NCI-H345 (cell line): ENCODE data around the gene ITSN1.
"Not testable (repeated sequence)": the region's sequence is repeated elsewhere in the genome, so short reads cannot be mapped to it uniquely, and the experiment has no call there.

Source experiments
- DNase-seq: peaks from one replicate; lab custom pipeline; 2025; lab: John Stamatoyannopoulos, UW

The ITSN1 gene

DNA sequence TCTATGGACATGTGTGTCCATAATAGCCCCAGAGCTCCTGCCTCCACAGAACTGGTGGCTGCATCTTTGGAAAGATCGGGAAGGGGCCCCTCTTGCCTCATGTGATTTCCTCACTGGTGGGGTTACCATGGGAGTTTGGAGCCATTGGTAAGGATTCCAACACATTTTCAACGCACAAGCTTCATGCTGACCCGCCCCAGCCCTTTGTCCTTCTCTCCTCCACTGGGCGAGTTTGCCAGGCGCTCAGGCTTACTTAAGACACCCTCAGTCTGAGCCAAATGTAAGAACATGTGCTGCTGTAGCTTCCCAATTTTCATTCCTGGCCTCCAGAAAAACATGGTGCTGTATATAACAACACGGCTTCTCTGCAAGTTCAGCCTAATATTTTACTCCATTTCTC is 200.9 kb downstream of the ITSN1 start:
- no peak for DNase-seq

DNA sequence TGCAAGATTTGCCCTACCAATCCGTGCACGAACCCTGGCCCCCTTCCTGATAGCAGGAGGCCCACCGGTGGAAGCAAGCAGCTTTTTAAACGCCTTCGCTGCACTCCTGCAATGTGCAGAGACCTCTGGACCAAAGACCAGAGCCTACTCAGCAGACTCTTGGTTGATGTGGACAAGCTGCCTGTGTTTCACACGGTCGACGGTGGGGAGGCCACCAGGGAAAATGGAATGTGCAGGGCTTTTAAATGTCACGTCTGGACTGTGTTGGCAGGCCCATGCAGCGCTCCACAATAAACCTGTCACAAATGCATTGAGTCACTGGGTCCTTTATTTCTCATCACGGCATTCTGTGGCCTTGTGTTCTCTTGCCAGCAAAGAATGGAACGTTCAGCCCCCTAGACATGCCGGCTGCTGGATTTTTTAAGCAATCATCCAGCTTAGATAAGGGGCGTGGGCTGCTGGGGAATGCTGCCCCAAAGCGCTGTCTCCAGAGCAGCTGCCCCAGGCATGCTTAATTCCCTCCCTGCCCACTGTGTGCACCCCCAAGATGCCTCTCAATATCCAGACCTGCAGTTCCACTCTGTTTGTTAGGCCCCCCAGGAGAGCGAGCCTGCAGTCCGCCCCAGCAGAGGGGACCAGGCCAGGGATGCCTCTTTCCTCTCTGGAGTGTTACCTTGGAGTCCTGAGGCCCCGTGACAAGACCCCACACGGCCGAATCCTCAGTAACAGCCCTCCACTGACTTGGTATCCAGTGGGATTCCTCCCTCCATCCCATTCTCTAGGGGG is 202.0 kb downstream of the ITSN1 start:
- no peak for DNase-seq

DNA sequence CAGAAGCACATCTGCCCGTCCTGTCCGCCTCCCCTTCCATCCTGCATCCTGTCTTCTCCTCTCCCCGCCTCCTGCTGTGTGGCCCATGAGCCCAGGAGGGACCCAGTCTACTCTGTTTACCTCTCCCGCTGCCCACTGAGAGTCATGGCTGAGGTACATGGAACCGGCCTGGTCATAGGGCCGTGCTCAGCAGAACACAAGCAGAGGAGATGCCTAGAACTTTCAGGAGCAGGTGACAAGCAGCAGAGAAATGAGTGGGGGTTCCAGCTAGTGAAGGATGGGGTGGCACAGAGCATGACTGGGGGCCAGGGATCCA is 202.5 kb downstream of the ITSN1 start:
- no peak for DNase-seq

- no peak for DNase-seq
Observed at GRCh38 chr21:33846141-33846540, 203.8 kb downstream of the ITSN1 start.

DNA sequence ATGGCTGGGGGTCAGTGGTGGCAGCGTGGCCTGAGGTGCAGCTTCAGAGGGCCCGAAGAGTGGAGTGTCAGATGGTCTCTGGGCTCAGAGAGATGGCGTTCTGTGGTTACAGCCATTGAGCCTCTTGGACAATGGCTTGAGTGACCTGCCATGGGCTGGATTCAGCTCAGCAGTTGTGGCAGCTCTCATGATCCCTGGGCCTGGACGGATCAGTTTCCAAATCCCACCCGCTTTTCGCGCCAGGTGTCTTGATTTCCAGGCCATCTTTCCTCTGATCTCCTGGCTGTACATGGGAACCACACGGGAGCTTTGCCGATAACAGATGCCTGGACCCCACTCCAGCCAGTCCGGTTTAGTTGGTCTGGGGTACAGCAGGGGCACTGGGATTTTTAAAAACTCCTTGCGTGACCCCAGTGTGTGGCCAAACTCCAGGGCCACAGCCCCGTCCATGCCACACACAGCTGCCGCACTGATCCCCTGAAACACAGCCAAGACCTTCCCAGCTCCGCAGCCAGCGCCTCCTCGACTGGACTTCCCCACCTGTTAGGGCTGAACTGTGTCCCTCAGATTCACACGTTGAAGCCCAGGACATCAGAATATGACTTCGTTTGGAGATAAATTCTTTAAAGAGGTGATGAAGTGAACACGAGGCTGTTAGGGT is 205.4 kb downstream of the ITSN1 start:
- DNase-seq: no peak

DNA sequence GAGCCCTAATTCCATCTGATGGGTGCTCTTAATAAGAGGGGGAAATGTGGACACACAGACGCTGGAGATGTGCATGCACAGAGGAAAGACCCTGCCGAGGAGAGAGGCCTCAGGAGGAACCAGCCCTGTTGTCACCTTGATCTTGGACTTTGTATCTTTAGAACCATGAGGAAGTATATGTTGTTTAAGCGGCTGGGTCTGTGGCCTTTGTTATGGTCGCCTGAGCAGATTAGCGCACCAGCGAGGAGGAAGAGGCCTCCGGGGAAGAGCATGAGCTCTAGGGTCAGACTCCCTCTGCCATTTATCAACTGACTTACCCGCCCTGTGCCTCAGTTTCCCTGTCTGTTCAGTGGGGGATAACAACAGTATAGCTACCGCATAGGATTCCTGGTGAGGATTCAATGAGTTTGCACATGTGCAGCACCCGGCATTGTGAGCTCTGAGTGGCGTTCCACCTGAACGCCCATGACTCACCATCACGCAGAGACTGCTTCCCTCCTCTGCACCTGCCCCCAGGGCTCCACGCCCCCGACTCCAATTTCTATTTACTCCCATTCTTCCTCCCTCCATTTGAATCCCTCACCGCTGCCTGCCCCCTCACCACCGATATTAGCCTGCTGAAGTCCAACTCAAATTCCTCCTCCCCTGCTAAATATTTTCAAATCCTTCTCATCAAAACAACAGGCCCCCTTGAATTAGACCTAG is 206.1 kb downstream of the ITSN1 start:
- peak; percentile 97 for DNase-seq

- no peak for DNase-seq
Observed at GRCh38 chr21:33849834-33850233, 207.5 kb downstream of the ITSN1 start.

- no peak for DNase-seq
Observed at GRCh38 chr21:33850401-33850800, 208.1 kb downstream of the ITSN1 start.

DNA sequence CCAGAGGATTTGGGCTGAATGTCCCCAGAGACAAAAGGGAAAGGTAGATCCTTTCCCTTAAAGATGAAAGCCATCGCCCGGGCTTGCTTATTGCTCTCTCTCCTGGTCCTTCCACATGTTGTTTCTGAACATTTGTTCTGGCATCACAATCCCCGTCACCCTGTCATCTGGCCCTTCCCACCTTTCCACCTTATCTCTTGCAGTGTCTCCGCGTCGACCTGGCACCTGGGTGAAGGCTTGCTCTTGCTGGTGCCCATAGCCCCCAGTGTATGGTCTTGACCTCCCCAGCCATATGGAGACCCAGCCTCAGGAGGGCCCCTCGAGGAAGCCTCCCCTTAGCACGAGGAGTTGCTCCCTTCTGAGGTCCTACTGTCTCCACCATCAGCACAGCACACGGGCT is 208.7 kb downstream of the ITSN1 start:
- DNase-seq: no peak

- no peak for DNase-seq
Observed at GRCh38 chr21:33852485-33852884, 210.2 kb downstream of the ITSN1 start.

- peak; percentile 75 for DNase-seq
Observed at GRCh38 chr21:33854604-33855003, 212.3 kb downstream of the ITSN1 start.

DNA sequence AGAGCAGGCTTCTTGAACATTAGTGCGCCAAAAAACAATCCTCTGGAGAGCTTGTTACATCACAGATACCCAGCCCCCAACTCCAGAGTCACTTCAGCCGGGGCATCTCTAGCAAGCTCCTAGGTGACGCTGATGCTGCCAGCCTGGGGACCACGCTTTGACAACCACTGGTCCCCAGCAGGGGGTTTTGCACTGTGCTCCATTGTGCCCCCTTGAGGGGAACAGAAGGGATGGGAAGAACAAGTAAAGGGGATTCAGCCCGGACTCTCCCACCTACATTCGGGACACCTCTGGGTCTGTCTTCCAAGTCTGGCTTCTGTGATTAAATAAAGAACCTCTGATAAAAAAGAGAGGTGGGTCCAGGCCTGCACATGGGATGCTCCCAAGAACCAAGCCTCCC is 212.9 kb downstream of the ITSN1 start:
- DNase-seq: no peak

GRCh38 chr21:33856893-33857527 is 214.7 kb downstream of the ITSN1 start:
- no peak for DNase-seq

- no peak for DNase-seq
Observed at GRCh38 chr21:33857846-33858666, 215.8 kb downstream of the ITSN1 start.

DNA sequence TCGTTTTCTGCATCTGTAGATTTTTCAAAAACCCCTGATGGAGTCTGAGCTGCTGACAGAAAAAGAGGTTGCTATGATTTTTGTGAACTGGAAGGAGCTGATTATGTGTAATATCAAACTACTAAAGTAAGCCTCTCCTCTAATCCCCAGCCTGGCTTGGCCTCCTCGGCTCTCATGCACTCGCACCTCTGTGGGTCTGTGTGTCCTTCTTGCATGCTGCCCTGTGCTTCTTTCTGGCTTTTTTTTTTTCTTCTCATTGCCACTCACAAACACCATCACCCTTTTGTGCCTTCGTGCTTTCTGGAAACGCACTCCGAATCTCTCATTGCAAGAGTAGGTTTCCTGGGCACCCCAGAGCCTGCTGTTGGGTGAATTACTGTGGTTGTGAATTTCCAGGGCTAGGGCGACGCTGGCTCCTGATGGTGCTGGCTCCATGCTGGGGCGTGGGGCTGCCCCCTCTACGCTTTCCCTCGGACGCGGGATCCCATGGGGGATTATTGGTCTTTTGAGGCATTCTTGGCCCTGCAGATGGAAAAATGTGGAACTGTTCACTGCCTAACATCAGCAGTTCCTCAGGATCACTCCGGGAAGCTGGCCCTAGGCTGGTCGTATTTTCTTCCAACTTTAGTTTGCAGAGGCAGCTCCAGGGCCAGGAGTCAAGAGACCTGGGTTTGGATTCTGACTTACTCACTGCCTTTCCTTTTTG is 216.5 kb downstream of the ITSN1 start:
- DNase-seq: no peak

DNA sequence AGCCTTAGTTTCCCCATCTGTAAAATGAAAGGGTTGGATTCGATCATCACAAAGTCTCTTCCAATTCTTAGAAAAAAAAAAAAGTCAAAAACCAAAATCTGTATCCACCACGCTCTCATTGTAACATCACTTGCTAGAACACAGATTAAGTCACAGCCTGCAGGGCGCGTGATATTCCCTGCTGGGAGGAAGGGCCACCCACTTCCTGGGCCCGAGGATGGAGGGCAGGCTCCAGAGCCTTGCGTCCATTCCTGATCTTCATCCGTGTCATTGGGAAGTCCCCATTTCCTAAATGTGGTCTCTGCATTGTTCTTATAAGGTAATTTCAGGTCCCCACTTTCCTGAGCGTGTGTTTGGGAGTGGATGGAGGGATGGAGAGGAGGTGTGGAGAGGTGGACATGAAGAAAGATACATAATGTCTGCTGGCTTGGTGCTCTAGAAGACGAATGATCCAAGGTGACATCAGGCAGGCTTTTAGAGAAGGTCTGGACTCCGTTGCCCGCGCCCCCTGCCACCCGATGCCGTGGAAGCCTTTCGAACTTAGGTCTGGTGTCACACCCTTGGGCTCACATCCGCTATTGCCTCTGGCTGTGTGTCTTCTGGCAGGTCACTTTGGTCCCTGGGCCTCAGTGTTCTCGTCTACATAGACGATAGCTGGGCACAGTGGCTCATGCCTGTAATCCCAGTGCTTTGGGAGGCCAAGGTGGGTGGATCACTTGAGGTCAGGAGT is 217.2 kb downstream of the ITSN1 start:
- DNase-seq: no peak

- no peak for DNase-seq
Observed at GRCh38 chr21:33860332-33860879, 218.1 kb downstream of the ITSN1 start.

- no peak for DNase-seq
Observed at GRCh38 chr21:33861125-33861524, 218.8 kb downstream of the ITSN1 start.

DNA sequence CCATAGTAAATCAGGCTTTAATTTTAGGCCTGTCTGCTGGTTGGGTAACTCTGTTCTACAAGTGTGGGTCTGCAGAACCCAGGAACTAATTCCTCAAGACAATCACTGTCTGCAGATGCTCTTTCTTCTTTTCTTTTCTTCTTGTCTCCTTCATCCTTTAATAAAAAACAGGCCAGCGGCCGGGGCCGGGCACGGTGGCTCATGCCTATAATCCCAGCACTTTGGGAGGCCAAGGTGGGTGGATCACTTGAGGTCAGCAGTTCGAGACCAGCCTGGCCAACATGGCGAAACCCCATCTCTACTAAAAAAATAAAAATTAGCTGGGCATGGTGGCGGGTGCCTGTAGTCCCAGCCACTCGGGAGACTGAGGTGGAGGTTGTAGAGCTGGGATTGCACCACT is 220.9 kb downstream of the ITSN1 start:
- not testable (repeated sequence) for DNase-seq

DNA sequence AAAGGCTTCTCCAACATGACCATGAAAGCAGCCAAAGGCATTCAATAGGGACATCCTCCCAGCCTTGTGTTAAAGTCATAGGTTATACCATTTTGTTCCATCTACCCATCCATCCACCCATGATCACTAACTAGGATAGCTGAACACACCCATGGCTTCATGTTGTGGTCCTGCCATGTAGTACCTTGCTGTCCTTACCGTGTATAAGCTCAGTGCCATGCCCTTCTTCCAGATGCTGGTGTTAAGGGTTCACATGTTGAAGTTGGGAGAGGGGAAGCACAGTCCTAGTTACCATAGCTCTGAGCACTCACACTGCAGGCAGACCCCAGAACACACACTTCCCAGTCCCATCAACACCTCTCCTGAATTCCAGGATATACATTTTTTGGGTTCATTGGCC is 221.8 kb downstream of the ITSN1 start:
- no peak for DNase-seq
